Mesangial cell (primary cell): ENCODE data around the gene CFTR. TPM values are rescaled to one million over a fixed set of nuclear protein-coding genes. Genes with fewer than 3 reads are reported as not detected.

ENCODE experiments used
- total RNA-seq: library from RNA; depleted of rRNA; stranded (reverse); fragments of >200 nt; gene quantifications from 2 replicates; pipeline ENCODE4 v1.2.3, GENCODE V29; 2015

The CFTR gene
- 1.3 TPM in 1 of 2 replicates, not detected in the other for total RNA-seq

DNA sequence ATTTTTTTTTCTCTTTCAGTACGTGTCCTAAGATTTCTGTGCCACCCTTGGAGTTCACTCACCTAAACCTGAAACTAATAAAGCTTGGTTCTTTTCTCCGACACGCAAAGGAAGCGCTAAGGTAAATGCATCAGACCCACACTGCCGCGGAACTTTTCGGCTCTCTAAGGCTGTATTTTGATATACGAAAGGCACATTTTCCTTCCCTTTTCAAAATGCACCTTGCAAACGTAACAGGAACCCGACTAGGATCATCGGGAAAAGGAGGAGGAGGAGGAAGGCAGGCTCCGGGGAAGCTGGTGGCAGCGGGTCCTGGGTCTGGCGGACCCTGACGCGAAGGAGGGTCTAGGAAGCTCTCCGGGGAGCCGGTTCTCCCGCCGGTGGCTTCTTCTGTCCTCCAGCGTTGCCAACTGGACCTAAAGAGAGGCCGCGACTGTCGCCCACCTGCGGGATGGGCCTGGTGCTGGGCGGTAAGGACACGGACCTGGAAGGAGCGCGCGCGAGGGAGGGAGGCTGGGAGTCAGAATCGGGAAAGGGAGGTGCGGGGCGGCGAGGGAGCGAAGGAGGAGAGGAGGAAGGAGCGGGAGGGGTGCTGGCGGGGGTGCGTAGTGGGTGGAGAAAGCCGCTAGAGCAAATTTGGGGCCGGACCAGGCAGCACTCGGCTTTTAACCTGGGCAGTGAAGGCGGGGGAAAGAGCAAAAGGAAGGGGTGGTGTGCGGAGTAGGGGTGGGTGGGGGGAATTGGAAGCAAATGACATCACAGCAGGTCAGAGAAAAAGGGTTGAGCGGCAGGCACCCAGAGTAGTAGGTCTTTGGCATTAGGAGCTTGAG is at the start of gene CFTR:
Gene CFTR (plus strand): TSS at position 801 of the 830 bp plus-strand sequence. CDS start 70 bp downstream, outside the sequence.

Other genes starting within 250 kb of the CFTR start
- gene WNT2, start 157.0 kb upstream of the CFTR start, total RNA-seq, result 0.63 TPM in 1 of 2 replicates, not detected in the other
- not detected in 2 replicates for gene ASZ1, start 52.5 kb upstream of the CFTR start, total RNA-seq